GM12878 (cell line): ENCODE measurements around the gene MPHOSPH6. TPM values are rescaled to one million over a fixed set of nuclear protein-coding genes. Genes with fewer than 3 reads are reported as not detected.

Experiments used
- ATAC-seq: fragments of 200-7000 bp; cut with Tn5 transposase; 3 replicates; pipeline ENCODE4 v1.9.1; 2020; ENCODE audit warnings: mild to moderate bottlenecking, moderate library complexity
- BruUV-seq: library from RNA; stranded (reverse); fragments of 400-500 nt; replicated peaks from 2 replicates; lab custom pipeline; 2021; lab: Mats Ljungman, UMichigan
- CTCF ChIA-PET: fragments of 300-600 bp; sonication (Branson Sonifier 250); formaldehyde crosslinking; extraction: SDS; loops from one replicate; lab custom pipeline; 2021; ENCODE audit warnings: inconsistent platforms; lab: Yijun Ruan, JAX
- POLR2A ChIA-PET: fragments of 350-600 bp; formaldehyde crosslinking; extraction: SDS; loops from one replicate; lab custom pipeline; 2021; ENCODE audit warnings: inconsistent platforms; lab: Charles Lee
- RAD21 ChIA-PET: fragments of 300-600 bp; sonication (Branson Sonifier 250); formaldehyde crosslinking; loops from one replicate; lab custom pipeline; 2023; ENCODE audit warnings: antibody characterized with exemption; ENCODE audit not compliant: unreplicated experiment; lab: Charles Lee
- SMC1A ChIA-PET: fragments of 300-600 bp; sonication (Branson Sonifier 250); formaldehyde crosslinking; loops from one replicate; lab custom pipeline; 2023; ENCODE audit not compliant: unreplicated experiment, uncharacterized antibody; lab: Charles Lee
- DNase-seq: peaks from one replicate; pipeline ENCODE4 v3.0.0-alpha.2; 2011; ENCODE audit warnings: low read depth, low spot score
- FAIRE-seq: peaks from 3 replicates; lab custom pipeline; 2011; peaks lifted over from hg19 to GRCh38; lab: Jason Lieb, UNC
- H2AFZ ChIP-seq: 2 replicates; pipeline ENCODE4 v1.6.0; 2011; ENCODE audit warnings: low read depth, low read length, control low read depth; ENCODE audit not compliant: control insufficient read depth
- H3K27ac ChIP-seq: 2 replicates; pipeline ENCODE4 v1.5.1; 2011; ENCODE audit warnings: control low read depth; ENCODE audit not compliant: control insufficient read depth, insufficient read depth
- H3K27me3 ChIP-seq, 2 experiments: replicated peaks in 1 of 2; 2 replicates each; pipeline versions ENCODE4 v1.6.0 to v1.6.1; 2011; ENCODE audit warnings: low read length in 1 of 2; ENCODE audit not compliant: control insufficient read depth in 2 of 2, insufficient read depth in 2 of 2
- H3K36me3 ChIP-seq, 2 experiments: 2 replicates each; pipeline ENCODE4 v1.5.1; 2011; ENCODE audit warnings: low read length in 1 of 2; ENCODE audit not compliant: control insufficient read depth in 2 of 2, insufficient read depth in 2 of 2
- H3K4me1 ChIP-seq: 2 replicates; pipeline ENCODE4 v1.6.1; 2011; ENCODE audit warnings: mild to moderate bottlenecking, low read length, moderate library complexity, mixed read lengths; ENCODE audit not compliant: control insufficient read depth, insufficient read depth
- H3K4me2 ChIP-seq: 2 replicates; pipeline ENCODE4 v1.6.0; 2011; ENCODE audit warnings: control low read depth; ENCODE audit not compliant: control insufficient read depth, insufficient read depth
- H3K4me3 ChIP-seq: fragments of 200-600 bp; sonication (generic); 2 replicates; pipeline ENCODE4 v1.5.1; 2016
- H3K79me2 ChIP-seq: 2 replicates; pipeline ENCODE4 v1.6.0; 2011; ENCODE audit warnings: low read length; ENCODE audit not compliant: control insufficient read depth, insufficient read depth
- H3K9ac ChIP-seq: 2 replicates; pipeline ENCODE4 v1.8.0; 2011; ENCODE audit warnings: low read length, control low read depth, mixed read lengths; ENCODE audit not compliant: control insufficient read depth, insufficient read depth
- H3K9me3 ChIP-seq: replicated peaks from 3 replicates; pipeline ENCODE4 v1.5.1; 2011; ENCODE audit warnings: mild to moderate bottlenecking, low read length; ENCODE audit not compliant: control insufficient read depth, insufficient read depth
- H4K20me1 ChIP-seq: 2 replicates; pipeline ENCODE4 v1.6.0; 2011; ENCODE audit not compliant: control insufficient read depth, insufficient read depth
- ATF7 ChIP-seq: fragments of 450-650 bp; IDR thresholded peaks from 2 replicates; pipeline ENCODE4 v1.6.1; 2016; ENCODE audit warnings: low read depth, mild to moderate bottlenecking
- BHLHE40 ChIP-seq, 2 experiments: fragments of 450-650 bp in 1 of 2; IDR thresholded peaks; 2 replicates each; pipeline ENCODE4 v1.6.1; 2011 to 2017; ENCODE audit warnings: low read depth in 2 of 2, borderline replicate concordance in 1 of 2, improper control_type of control experiment in 1 of 2, low read length in 1 of 2, mild to moderate bottlenecking in 1 of 2
- E2F8 ChIP-seq: fragments of 450-650 bp; IDR thresholded peaks from 2 replicates; pipeline ENCODE4 v1.6.1; 2018; ENCODE audit warnings: mild to moderate bottlenecking, low read depth, moderate library complexity; ENCODE audit not compliant: partially characterized antibody
- EP300 ChIP-seq, 2 experiments: fragments of 150-350 bp in 1 of 2; IDR thresholded peaks; 2 replicates each; pipeline ENCODE4 v1.6.1; 2011 to 2012; ENCODE audit warnings: low read depth in 2 of 2, low read length in 2 of 2, borderline replicate concordance in 1 of 2, improper control_type of control experiment in 1 of 2, inconsistent platforms in 1 of 2; ENCODE audit not compliant: control insufficient read depth in 1 of 2
- HDAC2 ChIP-seq: fragments of 200-600 bp; sonication (generic); IDR thresholded peaks from 2 replicates; pipeline ENCODE4 v1.6.1; 2017
- NR2C1 ChIP-seq: fragments of 450-650 bp; IDR thresholded peaks from 2 replicates; pipeline ENCODE4 v1.6.1; 2017; ENCODE audit warnings: antibody characterized with exemption, mild to moderate bottlenecking, moderate library complexity
- NR2C2 ChIP-seq: IDR thresholded peaks from 2 replicates; pipeline ENCODE4 v1.6.1; 2011; ENCODE audit warnings: borderline replicate concordance, low read depth; ENCODE audit not compliant: control insufficient read depth, insufficient read length
- POLR2A ChIP-seq: IDR thresholded peaks from 2 replicates; pipeline ENCODE4 v1.6.1; 2011; ENCODE audit warnings: low read depth, mild to moderate bottlenecking, low read length
- YBX1 ChIP-seq: fragments of 450-650 bp; IDR thresholded peaks from 2 replicates; pipeline ENCODE4 v1.6.1; 2016; ENCODE audit warnings: antibody characterized with exemption
- YY1 ChIP-seq: IDR thresholded peaks from 2 replicates; pipeline ENCODE4 v1.6.1; 2011; ENCODE audit warnings: low read depth, mild to moderate bottlenecking, low read length
- ZBED1 ChIP-seq: IDR thresholded peaks from 2 replicates; pipeline ENCODE4 v1.6.1; 2016; ENCODE audit warnings: borderline replicate concordance
- ZNF207 ChIP-seq: fragments of 450-650 bp; IDR thresholded peaks from 2 replicates; pipeline ENCODE4 v1.6.1; 2014; ENCODE audit warnings: antibody characterized with exemption, mild to moderate bottlenecking, borderline replicate concordance
- ZNF384 ChIP-seq: IDR thresholded peaks from 2 replicates; pipeline ENCODE4 v1.6.1; 2012; ENCODE audit warnings: low read depth, mild to moderate bottlenecking, low read length, improper control_type of control experiment, borderline replicate concordance
- WGBS: methylation state at CpG from one replicate; pipeline ENCODE4 v1.1.6; 2016; ENCODE audit warnings: low lambda C conversion rate; ENCODE audit not compliant: insufficient replicate concordance, insufficient coverage; ENCODE audit errors: missing lambda C conversion rate; 5-methylcytosine and 5-hydroxymethylcytosine counted together
- in situ Hi-C: fragments of 300-500 bp; cut with MboI; formaldehyde crosslinking; loops from 9 replicates; pipeline ENCODE4 v1.14.3; 2018; ENCODE audit warnings: mixed read lengths
- intact Hi-C: fragments of 100-400 bp; cut with micrococcal nuclease; formaldehyde crosslinking; loops from one replicate; pipeline ENCODE4 v1.14.2; 2022; ENCODE audit not compliant: unreplicated experiment
- polyA plus RNA-seq, 11 experiments: library from polyadenylated mRNA; depleted of rRNA in 4 of 11; unstranded in 6 of 11; stranded (reverse) in 5 of 11; fragments of >200 nt; fragmentation: Nextera tagmentation in 4 of 11; fragmentation: Illumina TruSeq in 1 of 11; extraction: Ambion mirVana in 4 of 11; extraction: Trizol in 1 of 11; gene quantifications; 1 replicate in 1 of 11; 2 replicates in 10 of 11; pipeline versions ENCODE4 v1.2.1 to v1.2.3, GENCODE V29; 2011 to 2016; ENCODE audit warnings: inconsistent platforms in 2 of 11, missing spikeins in 2 of 11, low read depth in 1 of 11
- total RNA-seq, 4 experiments: library from RNA; depleted of rRNA in 3 of 4; stranded (reverse); fragments of >200 nt in 3 of 4; fragmentation: Illumina TruSeq in 1 of 4; extraction: Trizol in 1 of 4; gene quantifications; 2 replicates each; pipeline versions ENCODE4 v1.2.1 to v1.2.3, GENCODE V29; 2013 to 2021
- TF ChIP-seq, protein P1 (sequence below): fragments of 450-650 bp; IDR thresholded peaks from 2 replicates; pipeline ENCODE4 v1.6.1; 2017; ENCODE audit warnings: borderline replicate concordance

Gene MPHOSPH6
- total and polyA plus RNA-seq, 10 of the 15 experiments (the other 5 are each of a cell fraction or from before 2014, with no cell fraction given) = 8.9 to 39.6 (median 19.8) TPM

DNA sequence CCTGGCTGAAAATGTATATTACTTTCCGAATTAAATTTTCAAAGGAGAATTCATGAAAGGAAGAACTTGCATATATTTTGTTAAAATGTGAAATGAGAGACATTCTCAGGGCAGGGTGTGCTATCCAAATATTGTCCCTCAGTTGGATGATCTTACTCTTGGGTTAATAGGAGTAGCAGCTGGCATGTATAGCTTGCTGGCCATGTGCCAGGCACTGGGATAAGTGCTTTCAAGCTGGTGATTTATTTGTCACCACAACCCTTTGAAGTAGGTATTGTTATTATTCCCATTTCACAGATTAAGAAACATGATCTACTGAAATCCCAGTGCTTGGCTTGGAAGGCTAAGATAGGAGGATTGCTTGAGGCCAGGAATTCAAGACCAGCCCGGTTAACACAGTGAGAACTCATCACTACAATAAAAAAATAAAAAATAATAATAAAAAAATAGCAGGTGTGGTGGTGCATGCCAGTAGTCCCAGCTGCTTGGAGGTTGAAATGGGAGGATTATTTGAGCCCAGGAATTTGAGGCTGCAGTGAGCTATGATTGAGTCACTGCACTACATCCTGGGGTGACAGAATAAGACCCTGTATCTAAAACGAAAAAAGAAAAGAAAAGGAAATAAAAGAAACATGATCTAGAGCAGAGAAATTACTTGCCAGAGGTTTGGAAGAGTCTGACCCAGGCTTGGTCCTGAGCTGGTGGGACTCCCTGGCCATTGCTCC is 11.6 kb upstream of the MPHOSPH6 start:
- Histone ChIP-seq H3K27me3 (peaks cover 0 to 4% of the 10 kb centered on the region in 2 experiments; a peak in 3 of 4 replicates), H3K27ac (no peak overlapping the region), H3K79me2 (no peaks in the 10 kb centered on the region), H3K4me1 (no peaks in the 10 kb centered on the region), H3K4me2 (no peak overlapping the region), H2AFZ (no peak overlapping the region), H3K9ac (no peak overlapping the region), H3K4me3 (no peak overlapping the region), H3K36me3 (no peaks in the 10 kb centered on the region), H4K20me1 (no peaks in the 10 kb centered on the region), H3K9me3 (no peaks in the 10 kb centered on the region)
- ChIA-PET RAD21 (no interaction called here), POLR2A (no interaction called here), SMC1A (no interaction called here), CTCF (interaction anchor here (0.8 to 1.0 kb wide), 2 partner anchors 14 to 698 kb away, joined by 3 to 4 read pairs; no protein-coding TSS in a partner anchor)
- FAIRE-seq = no peak
- no TSS peak for BruUV-seq
- ATAC-seq = no peak
- intact Hi-C loops (no loop called here), in situ Hi-C loops (no loop called here)
- no peak for DNase-seq
- WGBS = 3% methylated on average over 3 of the region's 3 CpGs
- TF ChIP-seq ZNF207 (no peak), ZNF384 (no peak), YBX1 (no peak), EP300 (IDR thresholded peaks at IDR 0.05; ENCODE audit: borderline replicate concordance in 1 of 2, control insufficient read depth in 1 of 2, low read depth in 2 of 2, low read length in 2 of 2) (no peak), ZBED1 (no peak), NR2C2 (no peak), ATF7 (no peak), NR2C1 (no peak), BHLHE40 (IDR thresholded peaks at IDR 0.05; ENCODE audit: borderline replicate concordance in 1 of 2, low read depth in 2 of 2, low read length in 1 of 2) (no peak), HDAC2 (no peak), YY1 (no peak), E2F8 (no peak), POLR2A (no peak)
- TF ChIP-seq, protein P1, sequence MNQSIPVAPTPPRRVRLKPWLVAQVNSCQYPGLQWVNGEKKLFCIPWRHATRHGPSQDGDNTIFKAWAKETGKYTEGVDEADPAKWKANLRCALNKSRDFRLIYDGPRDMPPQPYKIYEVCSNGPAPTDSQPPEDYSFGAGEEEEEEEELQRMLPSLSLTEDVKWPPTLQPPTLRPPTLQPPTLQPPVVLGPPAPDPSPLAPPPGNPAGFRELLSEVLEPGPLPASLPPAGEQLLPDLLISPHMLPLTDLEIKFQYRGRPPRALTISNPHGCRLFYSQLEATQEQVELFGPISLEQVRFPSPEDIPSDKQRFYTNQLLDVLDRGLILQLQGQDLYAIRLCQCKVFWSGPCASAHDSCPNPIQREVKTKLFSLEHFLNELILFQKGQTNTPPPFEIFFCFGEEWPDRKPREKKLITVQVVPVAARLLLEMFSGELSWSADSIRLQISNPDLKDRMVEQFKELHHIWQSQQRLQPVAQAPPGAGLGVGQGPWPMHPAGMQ = no peak
